Heart left ventricle (tissue), 16 donors: ENCODE measurements around the gene DSCAML1. TPM values are rescaled to one million over a fixed set of nuclear protein-coding genes. Genes with fewer than 3 reads are reported as not detected.

Experiments used
- ATAC-seq, 4 donors: fragments of 200-7000 bp; cut with Tn5 transposase; one replicate each; pipeline ENCODE4 v1.9.1; 2020 to 2022; ENCODE audit warnings: moderate library complexity in 4 of 4, mild to moderate bottlenecking in 3 of 4, moderate number of reproducible peaks in 1 of 4
- DNase-seq, 5 donors: peaks; one replicate each; pipeline ENCODE4 v3.0.0-alpha.2; 2020
- H3K27ac ChIP-seq, 12 donors: fragments of 200-600 bp; sonication (generic) in 4 of 12; one replicate each; pipeline versions ENCODE4 v1.5.0 to v1.8.0; 2016 to 2022; ENCODE audit warnings: mild to moderate bottlenecking in 2 of 12
- H3K27me3 ChIP-seq, 9 donors: fragments of 200-600 bp; sonication (generic) in 2 of 9; one replicate each; pipeline versions ENCODE4 v1.5.1 to v1.8.0; 2016 to 2022; ENCODE audit warnings: mild to moderate bottlenecking in 3 of 9
- H3K36me3 ChIP-seq, 9 donors: fragments of 200-600 bp; sonication (generic) in 2 of 9; one replicate each; pipeline versions ENCODE4 v1.5.0 to v1.8.0; 2018 to 2022; ENCODE audit warnings: mild to moderate bottlenecking in 2 of 9
- H3K4me1 ChIP-seq, 12 donors: fragments of 200-600 bp; sonication (generic) in 4 of 12; one replicate each; pipeline versions ENCODE4 v1.5.0 to v1.8.0; 2016 to 2022; ENCODE audit warnings: mild to moderate bottlenecking in 3 of 12
- H3K4me3 ChIP-seq, 12 donors: fragments of 200-600 bp; sonication (generic) in 4 of 12; one replicate each; pipeline versions ENCODE4 v1.5.0 to v1.8.0; 2017 to 2022; ENCODE audit warnings: mild to moderate bottlenecking in 9 of 12, moderate library complexity in 4 of 12
- H3K9me3 ChIP-seq, 12 donors: fragments of 200-600 bp; sonication (generic) in 4 of 12; one replicate each; pipeline versions ENCODE4 v1.5.0 to v1.8.0; 2016 to 2022; ENCODE audit warnings: mild to moderate bottlenecking in 1 of 12
- POLR2A ChIP-seq, 2 donors: fragments of 450-650 bp; IDR thresholded peaks; one replicate each; pipeline ENCODE4 v1.6.1; 2017; ENCODE audit warnings: antibody characterized with exemption in 2 of 2, mild to moderate bottlenecking in 2 of 2, moderate library complexity in 2 of 2
- WGBS, 4 donors: extraction: QIAGEN DNeasy Blood & Tissue Kit in 2 of 4; methylation state at CpG; one replicate each; pipeline versions ENCODE4 v1.1.5 to v1.1.7; 2013 to 2018; 5-methylcytosine and 5-hydroxymethylcytosine counted together
- intact Hi-C, 10 donors: fragments of 100-400 bp; cut with DNase I; formaldehyde crosslinking; loops; one replicate each; pipeline versions ENCODE4 v1.11.1 to v1.14.2; 2022
- polyA plus RNA-seq, 2 donors: library from polyadenylated mRNA; stranded (reverse); fragments of 200-250 nt; gene quantifications; one replicate each; pipeline ENCODE4 v1.2.3, GENCODE V29; 2013
- total RNA-seq, 9 donors: library from RNA; depleted of rRNA in 2 of 9; stranded (reverse); fragments of >200 nt in 2 of 9; fragmentation: NEBNext Ultra II Directional in 3 of 9; extraction: Animal tissue kit (Norgen Biotek cat#: 25700) in 3 of 9; gene quantifications; one replicate each; pipeline versions ENCODE4 v1.1.0 to v1.2.4, GENCODE V29; 2016 to 2023
- TF ChIP-seq, protein P1 (sequence below), 12 donors: fragments of 200-600 bp; sonication (generic) in 4 of 12; IDR thresholded peaks; one replicate each; pipeline versions ENCODE4 v1.5.0 to v1.8.0; 2018 to 2022; ENCODE audit warnings: antibody characterized with exemption in 12 of 12, mild to moderate bottlenecking in 5 of 12
- donor health status: ischemic (EF 13 %, LVEDD 7.1; RV severe dilation, severe dysfunction).
- donor health status: healthy with polysubstance abuse.
- donor health status: DM: no; HTN: yes; CAD: no.
- donor health status: DM: no; HTN: no; CAD: no.
- donor health status: ischemic (EF 25% LVEDD 6.9; RV normal size, moderate dysfunction).
- donor health status: ischemic (EF 25% LVEDD 5.7; RV mildly dilated, moderate dysfunction).
- donor health status: healthy.
- donor health status: DM: yes; HTN: yes; CAD: no.
- donor health status: ischemic (EF 35%, LVEDD 5.7; RV mildly dilated, moderate dysfunction).
- donor health status: nonischemic (EF 11% LVEDD 7.7; RV severe dilation, severe dysfunction).
- donor health status: DM: yes; HTN: yes; CAD: no.
- donor health status: PGD.
- donor health status: ischemic (EF 29% LVEDD 5.4; RV normal size, mild dysfunction).
- donor health status: nonischemic (EF 23%, LVEDD 6.1; RV moderate dilation, normal function).

Gene DSCAML1
- total and polyA plus RNA-seq, 11 donors, result 0.05 to 1.7 (median 0.76) TPM

DNA sequence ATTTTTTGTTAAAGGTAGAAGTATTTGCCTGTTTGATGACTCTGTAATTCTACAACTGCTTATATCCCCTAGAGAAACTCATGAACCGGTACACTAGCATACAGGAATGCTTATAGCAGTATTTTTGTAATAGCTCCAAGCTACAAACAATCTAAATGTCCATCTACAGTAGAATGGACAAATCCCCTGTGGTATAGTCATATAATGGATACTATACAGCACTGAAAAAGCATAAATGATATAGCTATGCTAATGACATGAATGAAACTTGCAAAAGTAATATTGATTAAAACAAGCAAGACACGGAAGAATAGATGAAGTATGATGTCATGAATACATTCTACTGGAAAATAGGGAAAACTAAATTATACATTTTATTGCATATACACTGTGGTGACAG, 326.4 kb downstream of the DSCAML1 start:
- Histone ChIP-seq H3K27ac (no peak overlapping the region), H3K4me1 (no peaks in the 10 kb centered on the region), H3K27me3 (no peaks in the 10 kb centered on the region), H3K9me3 (no peaks in the 10 kb centered on the region), H3K4me3 (no peak overlapping the region), H3K36me3 (peaks cover 0 to 9% (median 0%) of the 10 kb centered on the region in 9 donors)
- 92 to 99% (median 98%) methylated on average over 2 of the region's 2 CpGs for WGBS, 4 donors
- no peak for DNase-seq
- no peak for TF ChIP-seq POLR2A (IDR thresholded peaks at IDR 0.05)
- TF ChIP-seq, protein P1, sequence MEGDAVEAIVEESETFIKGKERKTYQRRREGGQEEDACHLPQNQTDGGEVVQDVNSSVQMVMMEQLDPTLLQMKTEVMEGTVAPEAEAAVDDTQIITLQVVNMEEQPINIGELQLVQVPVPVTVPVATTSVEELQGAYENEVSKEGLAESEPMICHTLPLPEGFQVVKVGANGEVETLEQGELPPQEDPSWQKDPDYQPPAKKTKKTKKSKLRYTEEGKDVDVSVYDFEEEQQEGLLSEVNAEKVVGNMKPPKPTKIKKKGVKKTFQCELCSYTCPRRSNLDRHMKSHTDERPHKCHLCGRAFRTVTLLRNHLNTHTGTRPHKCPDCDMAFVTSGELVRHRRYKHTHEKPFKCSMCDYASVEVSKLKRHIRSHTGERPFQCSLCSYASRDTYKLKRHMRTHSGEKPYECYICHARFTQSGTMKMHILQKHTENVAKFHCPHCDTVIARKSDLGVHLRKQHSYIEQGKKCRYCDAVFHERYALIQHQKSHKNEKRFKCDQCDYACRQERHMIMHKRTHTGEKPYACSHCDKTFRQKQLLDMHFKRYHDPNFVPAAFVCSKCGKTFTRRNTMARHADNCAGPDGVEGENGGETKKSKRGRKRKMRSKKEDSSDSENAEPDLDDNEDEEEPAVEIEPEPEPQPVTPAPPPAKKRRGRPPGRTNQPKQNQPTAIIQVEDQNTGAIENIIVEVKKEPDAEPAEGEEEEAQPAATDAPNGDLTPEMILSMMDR (IDR thresholded peaks at IDR 0.05), result no peak
- ATAC-seq, result no peak
- intact Hi-C loops, result no loop called here

DNA sequence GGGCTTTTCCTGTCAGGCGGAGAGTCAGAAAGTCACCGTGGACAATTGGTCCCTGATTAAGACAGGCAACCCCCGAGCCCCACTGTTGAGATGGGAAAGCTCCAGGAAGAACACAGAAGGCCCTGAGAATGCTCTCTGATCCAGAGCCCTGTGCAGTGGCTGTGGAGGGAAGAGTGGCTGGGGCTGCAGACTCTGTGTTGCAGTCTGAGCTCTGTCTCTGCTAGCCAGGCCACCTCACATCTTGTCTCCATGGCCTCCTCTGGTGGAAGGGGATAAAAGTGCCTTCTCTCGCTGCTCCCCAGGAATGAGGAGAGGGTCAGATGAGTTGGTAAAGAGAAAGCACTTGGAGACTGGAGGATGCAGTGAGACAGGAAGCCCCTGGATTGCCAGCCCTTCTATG, 328.1 kb downstream of the DSCAML1 start:
- Histone ChIP-seq H3K4me3 (no peak overlapping the region), H3K4me1 (no peaks in the 10 kb centered on the region), H3K9me3 (no peaks in the 10 kb centered on the region), H3K27ac (no peak overlapping the region), H3K36me3 (peaks cover 0 to 9% (median 0%) of the 10 kb centered on the region in 9 donors), H3K27me3 (no peaks in the 10 kb centered on the region)
- DNase-seq (no peak), ATAC-seq (no peak)
- no peak for TF ChIP-seq POLR2A (IDR thresholded peaks at IDR 0.05)
- intact Hi-C loops, result no loop called here
- WGBS, 4 donors, result 68 to 91% (median 86%) methylated on average over 4 of the region's 4 CpGs

DNA sequence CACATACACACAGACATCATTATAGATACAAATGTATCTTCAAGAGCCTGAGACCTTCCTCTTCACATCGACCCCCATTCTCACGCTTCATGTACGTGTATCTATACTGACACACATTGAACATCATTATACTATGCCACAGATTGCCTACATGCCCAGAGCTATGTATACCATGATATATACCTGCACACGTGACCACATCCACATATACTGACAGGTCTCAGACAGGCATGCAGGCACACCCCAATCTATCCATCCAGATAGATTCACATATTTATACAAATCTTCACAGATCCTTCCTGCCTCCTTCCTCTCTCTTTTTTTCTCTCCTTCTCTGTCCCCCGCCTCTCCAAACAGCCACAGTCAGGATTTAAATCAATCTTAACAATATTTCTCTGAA, 329.2 kb downstream of the DSCAML1 start:
- Histone ChIP-seq H3K27me3 (no peaks in the 10 kb centered on the region), H3K4me3 (no peak overlapping the region), H3K36me3 (peaks cover 0 to 9% (median 0%) of the 10 kb centered on the region in 9 donors), H3K27ac (no peak overlapping the region), H3K9me3 (no peaks in the 10 kb centered on the region), H3K4me1 (no peaks in the 10 kb centered on the region)
- WGBS, 4 donors, result 75 to 96% (median 90%) methylated on average over 5 of the region's 5 CpGs
- DNase-seq (no peak), ATAC-seq (no peak)
- TF ChIP-seq, protein P1 (IDR thresholded peaks at IDR 0.05), result no peak
- no peak for TF ChIP-seq POLR2A (IDR thresholded peaks at IDR 0.05)
- intact Hi-C loops, result no loop called here

- intact Hi-C loops, result no loop called here
- no peaks in the 10 kb centered on the region for H3K4me1 ChIP-seq
- ATAC-seq, result no peak
- no peaks in the 10 kb centered on the region for H3K9me3 ChIP-seq
- no peaks in the 10 kb centered on the region for H3K27me3 ChIP-seq
- no peak overlapping the region for H3K4me3 ChIP-seq
- TF ChIP-seq POLR2A (IDR thresholded peaks at IDR 0.05), result no peak
- TF ChIP-seq, protein P1 (IDR thresholded peaks at IDR 0.05), result no peak
- peaks cover 0 to 9% (median 0%) of the 10 kb centered on the region in 9 donors for H3K36me3 ChIP-seq
- DNase-seq, result no peak
- WGBS, 4 donors, result 92 to 95% (median 93%) methylated on average over 14 of the region's 14 CpGs
- H3K27ac ChIP-seq, result no peak overlapping the region
These were observed 330.1 kb downstream of the DSCAML1 start for GRCh38 chr11:117466966-117467365.
